ENCODE measurements around the gene GRID2.
A peak's percentile ranks its signal among the peaks of the same experiment; 100 is the strongest.
"Not testable (repeated sequence)": the region's sequence is repeated elsewhere in the genome, so short reads cannot be mapped to it uniquely, and the experiment has no call there.

GRID2 gene

DNA sequence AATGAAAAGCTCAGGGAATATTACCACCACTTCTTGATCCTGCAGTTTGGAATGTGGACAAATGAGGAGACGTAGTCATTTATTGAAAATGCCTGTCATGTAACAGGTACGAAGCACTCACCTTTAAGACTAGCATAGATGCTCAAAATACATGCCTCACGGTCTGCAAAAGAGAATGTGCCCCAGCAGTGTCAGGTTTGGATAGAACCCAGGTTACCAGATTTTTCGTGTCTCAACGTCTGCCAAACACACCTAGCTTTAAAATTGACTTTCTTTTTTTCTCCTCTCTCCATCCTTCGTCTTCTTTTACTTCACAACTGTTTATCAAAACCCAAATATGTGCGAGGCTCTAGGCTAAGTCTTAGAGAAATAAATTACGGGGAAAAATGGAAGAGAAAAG is 918.0 kb downstream of the GRID2 start:
- DNase-seq, result no peak

GRCh38 chr4:93228021-93228420 is 924.3 kb downstream of the GRID2 start:
- DNase-seq, result no peak

GRCh38 chr4:93232883-93233282 is 929.1 kb downstream of the GRID2 start:
- DNase-seq, result no peak

GRCh38 chr4:93237521-93237920 is 933.8 kb downstream of the GRID2 start:
- no peak for DNase-seq

DNA sequence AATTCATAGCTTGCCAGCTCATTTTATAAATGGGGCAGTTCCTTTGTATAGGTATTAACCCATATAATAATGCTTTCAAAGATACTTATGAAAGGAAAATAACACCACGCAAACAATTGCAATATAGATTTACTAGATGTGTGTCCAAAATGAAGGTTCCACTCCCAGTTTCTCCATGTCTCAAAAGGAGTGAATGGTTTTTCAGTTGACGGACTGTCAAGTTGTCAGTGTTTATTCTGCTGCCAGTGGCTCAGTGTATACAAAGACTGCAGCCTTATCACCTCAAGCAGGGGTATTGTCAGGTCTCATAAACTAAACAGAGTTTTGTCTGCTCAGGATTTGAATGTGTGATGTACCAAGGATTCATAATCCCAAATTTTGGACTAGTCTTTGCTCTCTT is 939.5 kb downstream of the GRID2 start:
- no peak for DNase-seq

DNA sequence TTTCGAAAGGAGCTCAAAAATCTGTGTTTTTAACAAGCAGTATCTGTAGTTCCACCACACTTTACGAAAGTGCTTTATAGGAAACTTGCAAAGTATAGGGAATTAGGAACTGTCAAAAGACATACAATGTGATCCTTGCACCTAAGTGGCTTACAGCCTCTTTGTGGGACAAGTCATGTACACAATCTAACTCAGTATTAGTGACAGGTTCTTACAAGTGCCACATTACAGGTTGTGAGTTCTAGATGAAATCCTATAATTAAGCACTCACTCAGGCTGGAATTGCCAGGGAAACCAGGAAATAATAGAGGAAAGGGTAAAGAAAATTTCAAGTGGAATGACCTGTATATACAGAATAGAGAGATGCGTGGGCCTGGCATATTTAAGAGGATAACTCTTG is 957.4 kb downstream of the GRID2 start:
- no peak for DNase-seq

DNA sequence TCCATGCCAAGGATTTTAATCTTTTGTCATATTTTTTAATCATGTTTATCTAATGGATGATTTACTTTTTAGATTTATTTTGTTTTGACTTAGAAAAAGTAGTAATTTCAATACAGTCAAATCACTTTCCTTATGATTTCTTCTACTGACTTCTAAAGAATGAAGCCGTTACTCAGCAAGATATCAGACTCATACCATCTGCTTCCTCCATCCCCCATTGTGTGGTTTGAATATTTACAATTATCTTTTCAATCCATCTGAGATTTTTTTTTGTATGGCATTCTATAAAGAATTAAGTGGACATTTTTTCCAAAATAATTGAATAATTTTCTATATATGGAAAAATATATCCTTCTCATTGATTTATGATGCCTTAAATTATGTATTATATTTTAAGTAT is 959.4 kb downstream of the GRID2 start:
- DNase-seq, result no peak

- DNase-seq, result no peak
Observed at GRCh38 chr4:93267747-93268146, 964.0 kb downstream of the GRID2 start.

- DNase-seq, result no peak
Observed at GRCh38 chr4:93285346-93285745, 981.6 kb downstream of the GRID2 start.

DNA sequence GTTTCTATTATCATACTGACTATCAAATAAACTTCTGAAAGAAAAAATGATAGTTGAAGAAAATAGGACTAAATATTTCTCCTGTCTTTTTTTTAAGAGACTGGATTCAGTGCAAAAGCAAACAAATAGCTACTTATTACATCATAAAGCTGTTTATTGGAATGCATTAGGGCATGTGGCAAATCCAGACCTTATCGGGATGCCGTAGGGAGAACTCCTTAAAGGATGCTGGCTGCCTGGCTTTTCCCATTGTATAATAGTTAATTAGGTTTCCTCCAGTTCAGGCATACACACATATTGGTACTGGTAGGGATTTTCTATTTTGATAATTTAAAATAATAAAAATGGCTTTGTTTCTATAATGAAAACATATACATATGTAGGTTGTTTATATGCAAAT is 985.5 kb downstream of the GRID2 start:
- no peak for DNase-seq

DNA sequence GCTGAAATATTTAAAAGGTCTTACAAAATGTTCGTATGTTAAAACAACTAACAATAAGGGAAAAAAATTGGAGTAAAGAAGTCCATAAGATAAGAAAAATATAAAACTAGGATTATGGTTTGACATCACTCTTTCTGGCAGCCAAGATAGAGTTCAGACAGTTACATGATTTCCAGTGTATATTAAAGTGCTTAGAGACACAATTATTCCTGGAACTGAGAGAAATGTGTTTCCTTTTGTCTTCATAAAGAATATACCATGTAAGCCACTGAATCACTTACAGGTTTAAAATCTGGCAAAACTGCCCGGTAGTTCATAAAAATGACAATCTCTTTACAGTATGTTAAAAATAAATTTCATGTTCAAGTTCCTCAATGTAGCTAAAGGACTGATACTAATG is 986.1 kb downstream of the GRID2 start:
- DNase-seq, result no peak

- no peak for DNase-seq
Observed at GRCh38 chr4:93299118-93299517, 995.4 kb downstream of the GRID2 start.

GRCh38 chr4:93300780-93301555 is 997.2 kb downstream of the GRID2 start:
- DNase-seq, result not testable (repeated sequence)

- no peak for DNase-seq
Observed at GRCh38 chr4:93302310-93302709, 998.5 kb downstream of the GRID2 start.

DNA sequence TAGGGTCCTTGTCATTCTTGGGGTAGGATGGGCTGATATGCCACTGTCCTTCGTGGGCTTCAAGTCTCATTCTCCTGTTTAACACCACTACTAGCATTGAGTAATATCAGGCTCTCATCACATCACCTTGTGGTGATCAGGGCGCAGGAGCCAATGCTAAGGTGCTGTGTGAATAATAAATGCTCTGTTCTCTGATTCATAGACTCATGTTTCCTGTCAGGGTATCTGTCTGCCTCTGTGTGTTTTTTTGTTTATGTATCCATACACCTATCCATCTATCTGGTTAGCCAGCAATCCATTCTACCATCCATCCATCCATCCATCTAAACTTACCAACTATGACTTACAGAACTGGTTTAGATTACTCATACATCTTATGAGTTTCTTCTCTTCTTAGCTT is 999.7 kb downstream of the GRID2 start:
- DNase-seq, result no peak

- DNase-seq, result no peak
Observed at GRCh38 chr4:93312299-93312698, 1008.5 kb downstream of the GRID2 start.

DNA sequence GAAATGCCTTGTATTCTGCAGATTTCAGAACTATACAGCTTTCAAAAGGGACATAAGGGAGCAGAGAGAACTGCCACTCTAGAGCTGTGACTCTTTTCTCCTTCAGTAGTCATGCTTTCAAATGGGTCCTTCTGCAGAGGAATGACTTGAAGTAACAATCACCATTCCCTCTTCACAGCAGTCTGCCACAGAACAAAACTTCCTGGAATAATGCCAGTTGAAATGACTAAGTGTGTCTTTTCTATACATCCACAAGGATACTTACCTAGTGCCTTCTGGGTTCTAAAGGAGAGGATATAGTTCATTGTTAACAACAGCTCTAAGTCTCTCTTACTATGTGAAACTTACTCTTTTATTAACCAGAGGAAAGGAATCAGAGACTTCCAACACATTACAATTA is 1009.4 kb downstream of the GRID2 start:
- peak; percentile 32 for DNase-seq

GRCh38 chr4:93317057-93317456 is 1013.3 kb downstream of the GRID2 start:
- DNase-seq, result no peak

DNA sequence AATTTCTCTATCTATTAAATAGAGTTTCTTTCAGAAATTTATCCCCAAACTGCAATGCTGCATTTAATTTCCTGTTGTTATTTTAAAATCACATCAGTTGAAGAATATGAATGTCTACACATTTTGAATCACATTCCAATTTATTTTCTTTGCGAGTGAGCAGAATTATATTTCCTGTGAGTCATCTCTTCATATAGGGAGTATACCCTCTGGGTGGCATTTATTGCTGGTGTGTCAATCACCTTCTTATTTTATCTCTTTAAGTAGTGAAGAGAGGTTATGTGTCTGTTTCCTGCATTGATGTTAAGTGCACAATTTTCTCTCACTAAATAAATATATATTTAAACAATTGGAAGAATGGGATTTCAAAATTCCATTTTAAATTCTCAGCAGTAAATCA is 1013.8 kb downstream of the GRID2 start:
- peak; percentile 34 for DNase-seq

GRCh38 chr4:93319041-93319440 is 1015.3 kb downstream of the GRID2 start:
- DNase-seq, result no peak

GRCh38 chr4:93320356-93320755 is 1016.6 kb downstream of the GRID2 start:
- DNase-seq, result peak; percentile 69

GRCh38 chr4:93327346-93327745 is 1023.6 kb downstream of the GRID2 start:
- no peak for DNase-seq

DNA sequence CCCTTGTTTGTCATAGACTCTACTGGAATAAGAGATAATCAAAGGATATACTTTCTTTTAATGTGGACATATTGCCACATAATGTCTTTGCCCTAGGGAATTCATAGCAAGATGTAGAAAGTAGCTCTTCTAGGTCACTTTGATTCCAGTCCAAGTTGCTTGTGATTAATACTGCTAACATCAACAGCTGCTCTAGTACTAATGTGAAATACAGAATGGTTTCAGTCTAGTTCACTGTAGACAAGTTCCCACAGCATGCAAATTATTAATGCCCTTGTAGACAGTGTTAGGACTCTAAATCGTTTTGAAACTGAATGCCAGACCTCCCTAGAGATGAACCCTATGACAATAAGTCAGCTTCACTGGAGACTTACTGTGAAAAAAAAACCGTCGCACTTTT is 1030.2 kb downstream of the GRID2 start:
- no peak for DNase-seq

DNA sequence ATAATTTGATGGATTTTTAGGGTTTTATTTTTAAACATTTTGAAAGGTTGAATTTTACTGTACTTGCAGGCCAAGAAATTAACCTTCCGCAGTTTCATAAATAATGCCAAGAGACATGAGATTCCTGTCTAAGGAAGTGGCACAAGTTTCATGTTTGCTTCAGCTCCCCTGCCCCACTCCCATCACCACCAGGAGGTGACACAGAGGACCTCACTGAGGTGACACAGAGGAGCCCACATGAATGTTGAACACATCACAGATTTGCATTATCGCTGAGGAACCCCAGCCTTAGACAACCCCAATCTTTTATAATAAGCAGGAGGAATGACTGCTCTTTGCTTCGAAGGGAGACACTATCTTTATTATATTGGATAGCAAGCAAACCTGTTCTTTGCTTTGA is 1033.4 kb downstream of the GRID2 start:
- DNase-seq, result no peak

- no peak for DNase-seq
Observed at GRCh38 chr4:93342738-93343137, 1039.0 kb downstream of the GRID2 start.

Data from fibroblast of skin of right quadriceps (primary cell).